Erythroblast (primary cell): ENCODE results near the gene BSCL2.

Source experiments
- GATA1 ChIP-seq: IDR thresholded peaks from 2 replicates; pipeline ENCODE4 v1.6.1; 2011; ENCODE audit warnings: low read depth, mild to moderate bottlenecking, control low read depth, low read length, moderate library complexity
- POLR2A ChIP-seq: IDR thresholded peaks from 2 replicates; pipeline ENCODE4 v1.6.1; 2011; ENCODE audit warnings: mild to moderate bottlenecking, low read length

- TF ChIP-seq POLR2A (no peak), GATA1 (no peak)
Observed at GRCh38 chr11:62648967-62649364, 58.3 kb downstream of the BSCL2 start.
